ENCODE measurements around the gene POLR1D.

Gene POLR1D, protein sequence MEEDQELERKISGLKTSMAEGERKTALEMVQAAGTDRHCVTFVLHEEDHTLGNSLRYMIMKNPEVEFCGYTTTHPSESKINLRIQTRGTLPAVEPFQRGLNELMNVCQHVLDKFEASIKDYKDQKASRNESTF

GRCh38 chr13:27621366-27622101 is at the start of gene POLR1D:
POLR1D (plus strand) TSS chr13:27621892; CDS start chr13:27621984, 92 bp downstream.
- DNase-seq (ENCODE audit: low read depth) = no peak

GRCh38 chr13:27572234-27572901 is 49.3 kb upstream of the POLR1D start:
- DNase-seq (ENCODE audit: low read depth) = no peak

- no peak for DNase-seq (ENCODE audit: low read depth)
Measured at GRCh38 chr13:27573265-27573664, 48.4 kb upstream of the POLR1D start.

GRCh38 chr13:27574661-27575060 is 47.0 kb upstream of the POLR1D start:
- no peak for DNase-seq (ENCODE audit: low read depth)

DNA sequence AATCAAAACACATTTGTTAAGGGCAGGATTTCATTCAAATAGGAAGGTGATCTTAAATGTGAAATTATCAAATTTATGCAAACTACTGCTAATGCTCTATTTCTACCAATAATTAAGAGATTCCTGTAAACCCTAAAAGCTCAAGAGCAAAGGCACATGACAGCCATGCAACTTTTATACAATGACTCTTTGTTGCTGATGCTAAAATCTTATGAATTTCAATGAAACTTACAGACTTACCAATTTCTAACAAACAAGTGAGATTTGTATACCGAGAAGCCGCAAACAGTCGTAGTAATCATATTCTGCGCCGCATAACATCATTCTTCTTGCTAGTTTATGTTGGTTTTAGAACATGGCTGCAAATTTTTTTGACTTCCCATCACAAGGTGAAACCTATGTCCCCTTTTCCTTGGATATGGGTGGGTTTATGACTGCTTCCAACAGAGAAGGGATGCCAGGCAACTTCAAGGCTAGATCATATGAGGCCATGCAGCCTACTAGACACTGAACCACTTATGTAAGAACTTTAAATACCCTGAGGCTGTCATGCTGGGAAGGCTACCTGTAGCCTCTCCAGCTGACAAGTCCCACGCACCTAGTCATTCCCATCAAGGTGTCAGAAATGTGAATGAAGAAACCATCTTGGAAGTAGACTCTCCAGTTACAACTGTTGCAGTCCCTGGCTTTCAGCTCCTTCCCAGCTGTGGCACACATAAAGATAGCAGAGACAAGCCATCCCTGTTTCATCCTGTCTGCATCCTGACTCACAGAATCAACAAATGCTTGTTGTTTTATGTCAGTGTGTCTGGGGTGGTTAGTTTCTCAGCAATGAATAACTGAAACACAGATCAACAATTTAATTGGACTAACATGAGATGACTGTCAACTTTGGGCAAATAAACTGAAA is 43.3 kb upstream of the POLR1D start:
- DNase-seq (ENCODE audit: low read depth) = peak; percentile 31

- DNase-seq (ENCODE audit: low read depth) = peak; percentile 25
Measured at GRCh38 chr13:27583645-27584044, 38.0 kb upstream of the POLR1D start.

DNA sequence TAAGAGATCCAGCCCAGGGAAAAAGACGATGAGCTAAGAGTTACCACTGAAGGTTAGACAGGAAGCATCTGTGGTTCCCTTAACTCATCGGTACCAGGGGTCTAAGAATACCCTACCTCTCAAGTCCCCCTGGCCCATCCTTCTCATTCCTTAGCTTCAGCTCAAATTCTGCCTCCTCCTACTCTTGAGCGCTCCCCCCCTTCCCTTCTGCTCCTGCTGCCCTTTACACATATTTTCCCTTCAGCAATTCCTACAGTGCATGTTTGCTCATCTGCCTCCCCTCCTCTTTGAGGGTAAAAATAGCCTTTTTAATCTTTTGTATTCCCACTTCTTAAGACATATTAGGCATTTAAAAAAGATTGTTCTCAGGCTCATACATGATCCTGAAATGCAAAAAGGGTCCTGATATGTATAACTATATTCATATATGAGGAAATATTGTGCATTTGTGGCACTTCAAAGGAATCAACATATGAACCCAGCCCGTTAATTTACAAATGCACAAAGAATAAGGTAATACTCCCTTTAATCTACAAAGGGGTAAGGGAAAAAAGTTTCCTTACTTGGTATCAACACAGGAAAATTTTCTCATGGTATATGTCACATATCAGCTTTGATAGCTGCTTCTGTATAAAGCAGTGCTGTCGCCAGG is 34.5 kb upstream of the POLR1D start:
- DNase-seq (ENCODE audit: low read depth) = no peak

GRCh38 chr13:27588405-27588804 is 33.3 kb upstream of the POLR1D start:
- no peak for DNase-seq (ENCODE audit: low read depth)

DNA sequence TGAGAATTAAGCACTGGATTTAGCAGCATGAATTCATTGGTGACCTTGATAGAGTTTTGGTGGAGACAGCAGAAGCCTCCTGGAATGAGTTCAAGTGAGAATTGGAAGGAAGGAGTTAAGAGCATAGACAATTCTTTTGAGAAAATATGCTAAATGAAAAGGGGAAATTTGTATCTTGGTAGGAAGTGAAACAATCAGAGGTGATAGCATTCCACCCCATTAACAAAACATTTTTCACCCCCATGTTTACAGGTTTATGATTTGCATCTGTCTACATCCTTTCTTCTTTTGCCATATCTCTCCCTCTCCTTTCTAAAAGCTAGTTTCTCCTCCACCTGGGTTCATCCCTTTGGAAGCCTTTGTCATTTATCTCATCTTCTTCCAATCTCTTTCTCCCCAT is 28.8 kb upstream of the POLR1D start:
- no peak for DNase-seq (ENCODE audit: low read depth)

DNA sequence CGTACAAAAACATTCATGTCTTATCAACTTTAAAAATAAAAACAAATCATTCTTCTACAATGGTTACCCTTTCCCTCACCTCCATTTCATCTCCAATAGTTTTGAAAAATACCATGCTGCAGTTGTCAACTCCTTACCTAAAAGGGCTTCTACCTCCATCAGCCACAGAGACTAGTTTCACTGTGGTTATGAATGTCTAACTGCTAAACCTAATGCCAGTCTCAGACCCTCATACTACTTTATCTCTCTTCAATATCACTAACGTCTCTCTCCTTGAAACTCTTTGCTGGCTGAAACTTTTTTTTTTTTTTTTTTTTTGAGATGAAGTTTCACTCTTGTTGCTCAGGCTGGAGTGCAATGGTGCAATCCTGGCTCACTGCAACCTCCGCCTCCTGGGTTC is 28.4 kb upstream of the POLR1D start:
- no peak for DNase-seq (ENCODE audit: low read depth)

DNA sequence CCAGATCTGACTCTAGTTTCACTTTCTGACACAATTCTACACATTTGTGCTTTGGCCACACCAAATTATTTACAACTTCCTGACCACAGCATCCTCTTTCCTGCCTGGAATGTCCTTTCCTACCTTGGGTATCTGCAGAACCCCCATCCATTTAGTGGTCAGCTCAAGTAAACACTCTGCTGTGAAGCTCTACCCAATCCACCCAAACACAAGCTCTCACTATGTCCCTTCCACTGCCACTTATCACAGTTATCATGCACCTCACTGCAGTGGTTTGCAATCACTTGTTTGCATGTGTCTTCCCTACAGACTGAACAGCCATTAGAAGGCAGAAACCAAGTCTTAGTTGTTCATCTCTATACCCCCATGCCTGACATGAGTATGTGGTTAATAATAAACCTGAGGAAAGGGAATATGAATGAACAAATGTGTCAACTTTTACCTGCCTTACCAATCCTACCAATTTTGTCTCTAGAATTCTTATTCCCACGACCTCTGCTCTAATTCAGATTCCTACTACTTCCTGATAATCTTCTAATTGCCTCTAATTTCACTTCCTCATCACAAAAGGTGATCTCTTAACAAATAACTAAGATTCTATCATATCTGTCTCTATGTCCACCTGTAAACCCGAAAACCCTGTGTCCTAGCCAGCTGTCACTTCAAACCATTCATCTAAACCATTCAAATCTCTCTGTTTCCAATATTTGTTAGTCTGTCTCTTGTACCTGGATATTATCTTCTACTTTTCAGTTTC is 26.5 kb upstream of the POLR1D start:
- DNase-seq (ENCODE audit: low read depth) = no peak

- DNase-seq (ENCODE audit: low read depth) = no peak
Measured at GRCh38 chr13:27599096-27599495, 22.6 kb upstream of the POLR1D start.

DNA sequence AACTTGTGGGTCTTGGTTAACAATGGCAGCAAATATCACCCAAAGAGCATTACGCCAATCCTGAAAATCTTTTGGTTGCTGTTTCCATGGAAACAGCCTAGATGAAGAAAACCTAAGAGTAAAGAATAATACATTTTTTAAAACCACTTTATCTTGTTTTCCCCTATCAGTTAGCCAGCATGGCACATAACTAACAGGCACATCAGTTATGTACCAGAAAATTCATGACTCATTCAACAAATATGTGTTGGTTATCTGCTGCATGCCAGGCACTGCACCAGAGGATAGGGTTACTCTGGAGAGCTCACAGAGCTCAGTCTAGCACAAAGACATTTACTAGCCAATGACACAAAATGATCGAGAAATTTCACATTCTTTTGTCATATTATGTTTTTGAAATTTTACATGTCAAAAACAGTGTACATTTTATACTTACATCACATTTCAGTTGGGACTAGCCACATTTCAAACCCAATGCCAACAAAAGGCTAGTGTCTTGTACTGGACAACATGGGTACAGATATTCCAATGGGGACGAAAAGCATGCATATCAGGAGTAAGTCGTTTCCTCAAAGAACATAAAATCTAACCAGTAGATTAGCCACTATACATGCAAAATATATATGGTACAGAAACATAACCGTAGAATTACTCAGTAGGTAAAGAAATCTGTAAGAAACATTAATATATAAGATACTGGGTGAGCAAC is 21.7 kb upstream of the POLR1D start:
- DNase-seq (ENCODE audit: low read depth) = no peak

DNA sequence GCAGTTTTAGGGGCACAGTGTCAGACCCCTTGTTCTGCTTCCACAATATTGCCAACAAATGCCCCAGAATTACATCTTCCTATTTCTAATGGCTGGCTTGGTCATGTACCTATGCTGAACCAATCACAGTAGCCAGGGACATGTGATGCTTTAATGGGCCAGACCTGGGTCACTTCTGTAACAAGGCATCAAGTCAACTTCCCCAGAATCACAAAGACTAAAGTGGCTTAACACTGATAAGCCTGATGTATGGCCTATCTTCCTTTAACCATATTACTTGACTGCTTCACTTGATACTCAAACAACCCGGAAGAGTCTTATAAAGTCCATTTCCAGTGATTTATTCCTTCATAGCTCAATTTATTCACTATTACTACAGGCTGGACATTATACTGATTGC is 21.0 kb upstream of the POLR1D start:
- DNase-seq (ENCODE audit: low read depth) = no peak

GRCh38 chr13:27601208-27601607 is 20.5 kb upstream of the POLR1D start:
- no peak for DNase-seq (ENCODE audit: low read depth)

DNA sequence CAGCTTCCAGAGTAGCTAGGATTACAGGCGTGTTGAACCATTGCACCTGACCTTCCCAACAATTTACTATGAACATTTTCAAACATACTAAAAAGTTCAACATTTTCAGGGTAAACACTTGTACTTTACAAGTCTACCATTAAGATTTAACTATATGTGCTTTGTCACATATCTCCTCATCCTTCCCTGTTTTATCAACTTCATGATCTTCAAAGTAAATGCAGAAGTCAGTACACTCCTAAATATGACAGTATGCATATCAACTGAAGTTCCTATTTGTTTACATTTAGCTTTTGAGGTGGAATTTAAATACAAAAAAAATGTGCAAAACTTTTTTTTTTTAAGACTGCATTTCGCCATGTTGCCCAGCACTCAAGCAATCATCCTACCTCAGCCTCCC is 19.9 kb upstream of the POLR1D start:
- DNase-seq (ENCODE audit: low read depth) = no peak

DNA sequence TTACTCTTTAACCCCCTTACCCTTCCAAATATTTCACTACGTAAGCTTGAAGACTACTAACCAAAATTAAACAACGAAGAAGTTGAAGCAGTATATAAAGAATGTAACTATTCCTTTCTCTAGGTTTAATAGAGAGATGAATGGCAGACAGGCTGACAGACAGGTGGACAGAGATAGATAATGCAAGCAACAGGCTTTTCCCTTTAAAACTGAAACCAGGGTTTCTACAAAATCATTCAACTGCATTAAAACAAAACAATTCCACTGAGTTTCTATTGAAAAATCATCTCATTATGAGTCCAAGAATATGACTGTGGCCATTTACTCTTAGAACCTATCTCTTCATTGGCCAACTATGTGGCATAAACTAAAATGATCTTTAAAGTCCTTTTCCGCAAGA is 16.6 kb upstream of the POLR1D start:
- DNase-seq (ENCODE audit: low read depth) = no peak

- DNase-seq (ENCODE audit: low read depth) = no peak
Measured at GRCh38 chr13:27605610-27606200, 16.0 kb upstream of the POLR1D start.

DNA sequence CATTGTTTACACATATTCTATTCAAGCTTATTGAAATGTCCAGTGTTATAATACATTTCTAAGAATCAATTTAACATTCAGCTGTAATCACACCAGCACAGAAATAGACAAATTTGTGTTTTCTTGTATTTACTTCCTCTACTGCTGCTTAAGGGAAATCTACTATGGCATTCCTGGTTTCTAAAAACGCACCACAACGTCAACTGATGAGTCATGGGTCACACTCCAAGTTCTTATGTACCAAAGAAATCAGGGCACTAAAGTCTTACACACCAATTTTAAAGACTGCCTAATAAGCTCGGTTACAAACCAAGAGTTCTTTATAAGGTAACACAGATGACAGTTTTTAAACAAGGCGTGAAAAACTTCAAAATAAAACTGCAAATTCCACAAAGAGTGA is 14.6 kb upstream of the POLR1D start:
- peak; percentile 42 for DNase-seq (ENCODE audit: low read depth)

GRCh38 chr13:27613628-27614027 is 8.1 kb upstream of the POLR1D start:
- DNase-seq (ENCODE audit: low read depth) = no peak
